HG03039 (cell line): ENCODE measurements around the gene ZCCHC2.

Experiments
- ATAC-seq: cut with Tn5 transposase; IDR thresholded peaks from one replicate; pipeline ENCODE4 v1.9.1; 2021; ENCODE audit warnings: mild to moderate bottlenecking, moderate library complexity; ENCODE audit not compliant: unreplicated experiment

Gene ZCCHC2

GRCh38 chr18:62509779-62510178, 13.0 kb upstream of the ZCCHC2 start:
- ATAC-seq: no peak

GRCh38 chr18:62510789-62511188, 12.0 kb upstream of the ZCCHC2 start:
- no peak for ATAC-seq

- ATAC-seq: no peak
Measured at GRCh38 chr18:62512532-62512931, 10.3 kb upstream of the ZCCHC2 start.

GRCh38 chr18:62512996-62513395, 9.8 kb upstream of the ZCCHC2 start:
- no peak for ATAC-seq

GRCh38 chr18:62514570-62514969, 8.3 kb upstream of the ZCCHC2 start:
- ATAC-seq: no peak

- ATAC-seq: no peak
Measured at GRCh38 chr18:62516242-62516641, 6.6 kb upstream of the ZCCHC2 start.

- no peak for ATAC-seq
Measured at GRCh38 chr18:62518460-62519375, 4.1 kb upstream of the ZCCHC2 start.

GRCh38 chr18:62519684-62520083, 3.1 kb upstream of the ZCCHC2 start:
- no peak for ATAC-seq

- no peak for ATAC-seq
Measured at GRCh38 chr18:62521082-62521481, 1.7 kb upstream of the ZCCHC2 start.

- no peak for ATAC-seq
Measured at GRCh38 chr18:62521593-62521992, 1.2 kb upstream of the ZCCHC2 start.

- ATAC-seq: peak; percentile 4
Measured at GRCh38 chr18:62522178-62522503, 684 bp upstream of the ZCCHC2 start.

- ATAC-seq: no peak
Measured at GRCh38 chr18:62523255-62523588, 397 bp downstream of the ZCCHC2 start.

GRCh38 chr18:62523631-62524439, 1.0 kb downstream of the ZCCHC2 start:
- ATAC-seq: no peak

GRCh38 chr18:62524440-62525200, 1.8 kb downstream of the ZCCHC2 start:
- no peak for ATAC-seq

- ATAC-seq: no peak
Measured at GRCh38 chr18:62525608-62526007, 2.8 kb downstream of the ZCCHC2 start.

GRCh38 chr18:62526098-62527025, 3.5 kb downstream of the ZCCHC2 start:
- ATAC-seq: no peak

- ATAC-seq: no peak
Measured at GRCh38 chr18:62529597-62529996, 6.8 kb downstream of the ZCCHC2 start.

GRCh38 chr18:62531078-62531477, 8.3 kb downstream of the ZCCHC2 start:
- ATAC-seq: no peak

- ATAC-seq: no peak
Measured at GRCh38 chr18:62531931-62532330, 9.1 kb downstream of the ZCCHC2 start.

GRCh38 chr18:62536005-62536404, 13.2 kb downstream of the ZCCHC2 start:
- no peak for ATAC-seq
